Karpas-422 (cell line): ENCODE measurements around the gene HSDL2. TPM values are rescaled to one million over a fixed set of nuclear protein-coding genes. Genes with fewer than 3 reads are reported as not detected.
A peak's percentile ranks its signal among the peaks of the same experiment; 100 is the strongest.

Experiments
- DNase-seq: peaks from one replicate; pipeline ENCODE4 v3.0.0-alpha.2; 2015
- H2AFZ ChIP-seq: fragments of 200-600 bp; sonication (generic); 2 replicates; pipeline ENCODE4 v1.6.1; 2014; ENCODE audit warnings: antibody characterized with exemption, low read length, mixed read lengths
- H3K27ac ChIP-seq: fragments of 200-600 bp; sonication (generic); 2 replicates; pipeline ENCODE4 v1.5.1; 2014; ENCODE audit warnings: mild to moderate bottlenecking, low read length, moderate library complexity
- H3K27me3 ChIP-seq: fragments of 200-600 bp; sonication (generic); 2 replicates; pipeline ENCODE4 v1.6.1; 2014; ENCODE audit warnings: low read length, mixed read lengths
- H3K36me3 ChIP-seq: fragments of 200-600 bp; sonication (generic); 2 replicates; pipeline ENCODE4 v1.6.1; 2014; ENCODE audit warnings: low read length, mixed read lengths; ENCODE audit not compliant: insufficient read depth
- H3K4me1 ChIP-seq: fragments of 200-600 bp; sonication (generic); 2 replicates; pipeline ENCODE4 v1.6.1; 2014; ENCODE audit warnings: mild to moderate bottlenecking, low read length, mixed read lengths
- H3K4me2 ChIP-seq: fragments of 200-600 bp; sonication (generic); 2 replicates; pipeline ENCODE4 v1.6.1; 2014; ENCODE audit warnings: low read length, low read depth, mild to moderate bottlenecking; ENCODE audit not compliant: poor library complexity, severe bottlenecking
- H3K4me3 ChIP-seq: fragments of 200-600 bp; sonication (generic); 2 replicates; pipeline ENCODE4 v1.5.1; 2014; ENCODE audit warnings: mild to moderate bottlenecking, antibody characterized with exemption, low read length, mixed read lengths
- H3K79me2 ChIP-seq: fragments of 200-600 bp; sonication (generic); 2 replicates; pipeline ENCODE4 v1.6.1; 2014; ENCODE audit warnings: mild to moderate bottlenecking, low read length, mixed read lengths
- H3K9ac ChIP-seq: fragments of 200-600 bp; sonication (generic); 2 replicates; pipeline ENCODE4 v1.6.0; 2014; ENCODE audit warnings: low read length
- H3K9me2 ChIP-seq: fragments of 200-600 bp; sonication (generic), shearing (Covaris generic); replicated peaks from 2 replicates; pipeline ENCODE4 v1.6.0; 2014; ENCODE audit warnings: mild to moderate bottlenecking, low read length, moderate library complexity; ENCODE audit not compliant: insufficient read depth
- H3K9me3 ChIP-seq: fragments of 300-700, 200-600 bp; sonication (generic); 2 replicates; pipeline ENCODE4 v1.6.1; 2014; ENCODE audit warnings: low read length, mixed read lengths
- H4K20me1 ChIP-seq: fragments of 200-600 bp; sonication (generic); 2 replicates; pipeline ENCODE4 v1.6.1; 2014; ENCODE audit warnings: mild to moderate bottlenecking, antibody characterized with exemption, low read length, low read depth; ENCODE audit not compliant: insufficient read depth
- total RNA-seq: library from RNA; depleted of rRNA; stranded (reverse); fragments of >200 nt; shearing (Covaris generic); gene quantifications from 2 replicates; pipeline ENCODE4 v1.2.3, GENCODE V29; 2014; ENCODE audit warnings: low replicate concordance

HSDL2 gene
- total RNA-seq, 1 experiment from 2014 or later = 47.3 TPM

DNA sequence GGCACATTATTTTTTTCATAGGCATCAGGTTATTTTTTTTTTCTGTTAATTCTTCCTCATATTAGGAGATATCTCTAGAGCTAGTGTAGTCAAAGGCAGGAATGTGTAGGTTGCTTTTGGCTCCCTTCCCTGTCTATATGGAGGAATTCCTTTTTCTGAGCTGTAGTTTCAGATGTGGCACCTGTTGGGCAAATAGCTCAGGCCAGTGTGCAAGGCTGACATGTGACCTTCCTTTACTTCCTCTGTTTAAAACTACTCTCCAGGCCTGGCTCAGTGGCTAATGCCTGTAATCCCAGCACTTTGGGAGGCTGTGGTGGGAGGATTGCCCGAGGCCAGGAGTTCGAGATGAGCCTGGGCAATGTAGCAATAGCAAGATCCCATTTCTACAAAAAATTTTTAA is 66.2 kb downstream of the HSDL2 start:
- H4K20me1 ChIP-seq = no peaks in the 10 kb centered on the region
- no peaks in the 10 kb centered on the region for H3K79me2 ChIP-seq
- peaks cover 46% of the 10 kb centered on the region for H3K4me1 ChIP-seq
- no peaks in the 10 kb centered on the region for H3K27me3 ChIP-seq
- no peak overlapping the region for H2AFZ ChIP-seq
- H3K4me3 ChIP-seq = no peak overlapping the region
- no peaks in the 10 kb centered on the region for H3K9me2 ChIP-seq
- H3K36me3 ChIP-seq = no peaks in the 10 kb centered on the region
- H3K9ac ChIP-seq = no peak overlapping the region
- no peak for DNase-seq
- H3K9me3 ChIP-seq = no peaks in the 10 kb centered on the region
- no peak overlapping the region for H3K4me2 ChIP-seq
- H3K27ac ChIP-seq = peak overlapping the region; percentile 66

- no peak overlapping the region for H3K4me3 ChIP-seq
- 0 out of 2 replicates have a peak, but pooled peaks cover 4% of the 10 kb centered on the region for H3K79me2 ChIP-seq
- no peaks in the 10 kb centered on the region for H3K9me3 ChIP-seq
- H4K20me1 ChIP-seq = no peaks in the 10 kb centered on the region
- no peak for DNase-seq
- no peaks in the 10 kb centered on the region for H3K9me2 ChIP-seq
- H3K27ac ChIP-seq = peak overlapping the region; percentile 54
- H3K4me2 ChIP-seq = no peak overlapping the region
- H2AFZ ChIP-seq = no peak overlapping the region
- no peaks in the 10 kb centered on the region for H3K36me3 ChIP-seq
- peak overlapping the region; percentile 12; the same call in 1 of the 2 replicates for H3K9ac ChIP-seq
- no peaks in the 10 kb centered on the region for H3K27me3 ChIP-seq
- H3K4me1 ChIP-seq = peaks cover 50% of the 10 kb centered on the region
Measured at GRCh38 chr9:112446526-112446925, 66.6 kb downstream of the HSDL2 start.

DNA sequence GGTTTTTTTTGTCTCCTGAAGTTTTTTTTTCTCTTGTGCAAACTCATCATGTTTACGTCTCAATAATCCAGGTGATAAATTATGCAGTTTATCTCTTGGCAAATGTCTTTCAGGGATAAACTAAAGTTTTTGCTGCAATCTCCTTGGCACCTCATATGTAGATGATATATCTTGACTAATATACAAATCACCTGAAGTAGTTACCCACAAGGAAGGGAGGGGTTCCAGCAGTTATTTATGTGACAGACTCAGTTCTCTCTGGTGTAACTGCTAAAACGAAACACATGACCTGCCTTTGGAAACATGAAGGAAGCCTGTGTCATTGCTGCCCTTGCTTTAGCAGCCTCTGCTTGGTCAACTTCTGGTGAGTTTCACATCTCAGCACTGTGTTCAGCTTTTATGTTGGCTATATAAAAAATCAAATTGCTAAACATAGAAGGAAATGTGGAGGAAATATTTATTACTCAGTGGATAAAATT is 67.4 kb downstream of the HSDL2 start:
- H4K20me1 ChIP-seq = no peaks in the 10 kb centered on the region
- H3K4me2 ChIP-seq = peak overlapping the region; percentile 37
- peak; percentile 51 for DNase-seq
- no peaks in the 10 kb centered on the region for H3K9me3 ChIP-seq
- H3K79me2 ChIP-seq = 0 out of 2 replicates have a peak, but pooled peaks cover 4% of the 10 kb centered on the region
- H3K4me1 ChIP-seq = peaks cover 52% of the 10 kb centered on the region
- H2AFZ ChIP-seq = no peak overlapping the region
- H3K4me3 ChIP-seq = no peak overlapping the region
- H3K27me3 ChIP-seq = no peaks in the 10 kb centered on the region
- peak overlapping the region; percentile 27; the same call in 1 of the 2 replicates for H3K9ac ChIP-seq
- H3K36me3 ChIP-seq = no peaks in the 10 kb centered on the region
- H3K9me2 ChIP-seq = no peaks in the 10 kb centered on the region
- peak overlapping the region; percentile 54 for H3K27ac ChIP-seq

- no peaks in the 10 kb centered on the region for H3K27me3 ChIP-seq
- peaks cover 13% of the 10 kb centered on the region; the same call in 1 of the 2 replicates for H3K79me2 ChIP-seq
- H3K9ac ChIP-seq = no peak overlapping the region
- H3K27ac ChIP-seq = no peak overlapping the region
- H3K9me2 ChIP-seq = no peaks in the 10 kb centered on the region
- no peak overlapping the region for H3K4me2 ChIP-seq
- peaks cover 37% of the 10 kb centered on the region for H3K36me3 ChIP-seq
- no peak overlapping the region for H3K4me3 ChIP-seq
- H3K9me3 ChIP-seq = peaks cover 11% of the 10 kb centered on the region
- no peak overlapping the region for H2AFZ ChIP-seq
- no peak for DNase-seq
- no peaks in the 10 kb centered on the region for H4K20me1 ChIP-seq
- no peaks in the 10 kb centered on the region for H3K4me1 ChIP-seq
Measured at GRCh38 chr9:112462855-112463254, 82.9 kb downstream of the HSDL2 start.

GRCh38 chr9:112465352-112465751 is 85.4 kb downstream of the HSDL2 start:
- H2AFZ ChIP-seq = no peak overlapping the region
- H3K4me1 ChIP-seq = no peaks in the 10 kb centered on the region
- H3K9me2 ChIP-seq = no peaks in the 10 kb centered on the region
- H3K9me3 ChIP-seq = peaks cover 11% of the 10 kb centered on the region
- H3K27ac ChIP-seq = no peak overlapping the region
- no peak overlapping the region for H3K9ac ChIP-seq
- H3K79me2 ChIP-seq = peaks cover 22% of the 10 kb centered on the region
- H4K20me1 ChIP-seq = no peaks in the 10 kb centered on the region
- no peaks in the 10 kb centered on the region for H3K27me3 ChIP-seq
- H3K36me3 ChIP-seq = peaks cover 37% of the 10 kb centered on the region
- no peak overlapping the region for H3K4me3 ChIP-seq
- no peak for DNase-seq
- no peak overlapping the region for H3K4me2 ChIP-seq

- H3K36me3 ChIP-seq = peaks cover 33% of the 10 kb centered on the region
- H3K4me1 ChIP-seq = peaks cover 24% of the 10 kb centered on the region
- H2AFZ ChIP-seq = 0 out of 2 replicates have a peak overlapping the region, but pooled peaks have one; percentile 8
- peak overlapping the region; percentile 31 for H3K4me3 ChIP-seq
- peak overlapping the region; percentile 43 for H3K9ac ChIP-seq
- peak overlapping the region; percentile 91 for H3K27ac ChIP-seq
- H4K20me1 ChIP-seq = no peaks in the 10 kb centered on the region
- H3K79me2 ChIP-seq = peaks cover 38% of the 10 kb centered on the region
- DNase-seq = peak; percentile 78
- H3K9me3 ChIP-seq = peaks cover 2% of the 10 kb centered on the region; the same call in 1 of the 2 replicates
- peak overlapping the region; percentile 66 for H3K4me2 ChIP-seq
- no peaks in the 10 kb centered on the region for H3K9me2 ChIP-seq
- H3K27me3 ChIP-seq = no peaks in the 10 kb centered on the region
Measured at GRCh38 chr9:112472996-112473395, 93.1 kb downstream of the HSDL2 start.

GRCh38 chr9:112473986-112474385 is 94.1 kb downstream of the HSDL2 start:
- DNase-seq = no peak
- peaks cover 24% of the 10 kb centered on the region for H3K4me1 ChIP-seq
- H3K9me2 ChIP-seq = no peaks in the 10 kb centered on the region
- peak overlapping the region; percentile 91 for H3K27ac ChIP-seq
- no peak overlapping the region for H3K4me3 ChIP-seq
- no peaks in the 10 kb centered on the region for H3K27me3 ChIP-seq
- no peaks in the 10 kb centered on the region for H4K20me1 ChIP-seq
- no peak overlapping the region for H3K9ac ChIP-seq
- peaks cover 35% of the 10 kb centered on the region for H3K36me3 ChIP-seq
- no peak overlapping the region for H2AFZ ChIP-seq
- peaks cover 2% of the 10 kb centered on the region; the same call in 1 of the 2 replicates for H3K9me3 ChIP-seq
- H3K79me2 ChIP-seq = peaks cover 35% of the 10 kb centered on the region
- H3K4me2 ChIP-seq = no peak overlapping the region

DNA sequence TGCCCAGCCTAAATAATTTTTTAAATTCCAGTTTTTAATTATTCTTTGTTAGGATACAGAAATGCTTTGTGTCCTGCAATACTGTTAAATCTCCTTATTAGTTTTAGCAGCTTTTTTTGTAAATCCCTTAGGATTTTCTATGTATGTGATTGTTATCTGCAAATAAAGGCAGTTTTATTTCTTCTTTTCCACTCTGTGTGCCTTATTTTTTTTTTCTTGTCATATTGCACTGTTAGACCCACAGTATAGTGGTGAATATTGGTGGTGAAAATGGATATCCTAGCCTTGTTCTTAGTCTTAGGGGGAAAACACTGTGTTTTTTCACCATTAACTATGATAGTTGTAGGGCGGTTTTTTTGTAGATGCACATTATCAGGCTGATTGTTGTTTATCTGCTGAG is 95.4 kb downstream of the HSDL2 start:
- Histone ChIP-seq H3K36me3 (peaks cover 37% of the 10 kb centered on the region), H3K9me2 (no peaks in the 10 kb centered on the region), H3K4me1 (peaks cover 24% of the 10 kb centered on the region), H3K4me3 (no peak overlapping the region), H3K9me3 (peaks cover 2% of the 10 kb centered on the region; the same call in 1 of the 2 replicates), H3K27ac (no peak overlapping the region), H3K9ac (no peak overlapping the region), H3K4me2 (no peak overlapping the region), H2AFZ (no peak overlapping the region), H3K27me3 (no peaks in the 10 kb centered on the region), H4K20me1 (no peaks in the 10 kb centered on the region), H3K79me2 (peaks cover 29% of the 10 kb centered on the region)
- DNase-seq = no peak
